Endothelial cell of umbilical vein (primary cell): ENCODE measurements around the gene PRCC.

ENCODE experiments used
- EZH2 ChIP-seq: IDR thresholded peaks from 2 replicates; pipeline ENCODE4 v1.6.1; 2012; ENCODE audit warnings: borderline replicate concordance, low read depth, mild to moderate bottlenecking, moderate library complexity, low read length, inconsistent platforms; ENCODE audit not compliant: severe bottlenecking
- POLR2A ChIP-seq: IDR thresholded peaks from 2 replicates; pipeline ENCODE4 v1.6.1; 2012; ENCODE audit warnings: low read depth, mild to moderate bottlenecking, control low read depth, low read length
- TF ChIP-seq, protein P1 (sequence below), 2 donors: IDR thresholded peaks; 1 replicate in 1 of 2; 2 replicates in 1 of 2; pipeline ENCODE4 v1.5.1; 2011; ENCODE audit warnings: low read length in 2 of 2, mild to moderate bottlenecking in 2 of 2, moderate library complexity in 2 of 2, control low read depth in 1 of 2, inconsistent platforms in 1 of 2, low read depth in 1 of 2; ENCODE audit not compliant: insufficient read depth in 1 of 2; ENCODE audit errors: extremely low read depth in 1 of 2

DNA sequence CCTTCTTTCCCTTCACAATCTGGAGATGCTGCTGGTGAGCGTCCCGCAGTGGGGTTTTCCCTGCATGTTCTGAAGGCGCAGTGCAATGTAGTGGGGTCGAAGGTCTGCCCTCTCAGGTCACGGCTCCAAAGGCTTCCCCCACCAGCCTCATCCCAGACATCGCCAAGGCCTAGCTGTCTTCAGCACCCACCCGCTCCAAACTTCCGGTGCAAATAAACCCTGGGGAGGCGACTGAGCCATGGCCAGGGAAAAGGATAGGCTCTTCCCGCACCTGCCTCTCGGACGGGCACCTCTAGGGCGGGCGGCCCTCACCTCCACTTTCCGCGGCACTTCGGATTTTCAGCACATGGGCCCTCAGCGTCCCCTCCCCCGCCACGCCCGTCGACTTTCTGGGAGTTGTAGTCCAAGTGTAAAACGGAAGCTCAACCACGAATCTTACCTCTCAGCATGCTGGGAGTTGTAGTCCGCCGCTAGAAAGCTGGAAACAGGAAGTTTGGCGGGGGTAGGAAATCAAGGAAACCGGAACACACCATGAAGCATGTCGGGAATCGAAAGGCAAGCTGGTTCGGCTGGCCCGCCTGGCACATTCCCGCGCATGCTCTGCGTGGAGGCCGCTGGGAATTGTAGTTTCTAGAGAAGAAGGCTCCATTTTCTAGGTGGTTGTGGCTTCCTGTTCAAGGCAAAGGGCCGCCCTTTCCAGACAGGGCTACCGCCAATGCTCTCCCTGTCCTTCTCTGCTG lies 26.4 kb upstream of the PRCC start, which contains the start of gene MRPL24:
- no peak for TF ChIP-seq EZH2
- TF ChIP-seq, protein P1, sequence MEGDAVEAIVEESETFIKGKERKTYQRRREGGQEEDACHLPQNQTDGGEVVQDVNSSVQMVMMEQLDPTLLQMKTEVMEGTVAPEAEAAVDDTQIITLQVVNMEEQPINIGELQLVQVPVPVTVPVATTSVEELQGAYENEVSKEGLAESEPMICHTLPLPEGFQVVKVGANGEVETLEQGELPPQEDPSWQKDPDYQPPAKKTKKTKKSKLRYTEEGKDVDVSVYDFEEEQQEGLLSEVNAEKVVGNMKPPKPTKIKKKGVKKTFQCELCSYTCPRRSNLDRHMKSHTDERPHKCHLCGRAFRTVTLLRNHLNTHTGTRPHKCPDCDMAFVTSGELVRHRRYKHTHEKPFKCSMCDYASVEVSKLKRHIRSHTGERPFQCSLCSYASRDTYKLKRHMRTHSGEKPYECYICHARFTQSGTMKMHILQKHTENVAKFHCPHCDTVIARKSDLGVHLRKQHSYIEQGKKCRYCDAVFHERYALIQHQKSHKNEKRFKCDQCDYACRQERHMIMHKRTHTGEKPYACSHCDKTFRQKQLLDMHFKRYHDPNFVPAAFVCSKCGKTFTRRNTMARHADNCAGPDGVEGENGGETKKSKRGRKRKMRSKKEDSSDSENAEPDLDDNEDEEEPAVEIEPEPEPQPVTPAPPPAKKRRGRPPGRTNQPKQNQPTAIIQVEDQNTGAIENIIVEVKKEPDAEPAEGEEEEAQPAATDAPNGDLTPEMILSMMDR (IDR thresholded peaks at IDR 0.05; ENCODE audit: extremely low read depth in 1 of 2, insufficient read depth in 1 of 2, low read depth in 1 of 2, low read length in 2 of 2) = no peak
- TF ChIP-seq POLR2A = peak; percentile 69
